RCC 7860 (cell line): Measurements from ENCODE around the gene STK32C.

Experiments used
- DNase-seq: peaks from one replicate; pipeline ENCODE4 v3.0.0-alpha.2; 2015; ENCODE audit warnings: low spot score
- FAIRE-seq: peaks from 2 replicates; lab custom pipeline; 2012; peaks lifted over from hg19 to GRCh38; lab: Jason Lieb, UNC

The STK32C gene

DNA sequence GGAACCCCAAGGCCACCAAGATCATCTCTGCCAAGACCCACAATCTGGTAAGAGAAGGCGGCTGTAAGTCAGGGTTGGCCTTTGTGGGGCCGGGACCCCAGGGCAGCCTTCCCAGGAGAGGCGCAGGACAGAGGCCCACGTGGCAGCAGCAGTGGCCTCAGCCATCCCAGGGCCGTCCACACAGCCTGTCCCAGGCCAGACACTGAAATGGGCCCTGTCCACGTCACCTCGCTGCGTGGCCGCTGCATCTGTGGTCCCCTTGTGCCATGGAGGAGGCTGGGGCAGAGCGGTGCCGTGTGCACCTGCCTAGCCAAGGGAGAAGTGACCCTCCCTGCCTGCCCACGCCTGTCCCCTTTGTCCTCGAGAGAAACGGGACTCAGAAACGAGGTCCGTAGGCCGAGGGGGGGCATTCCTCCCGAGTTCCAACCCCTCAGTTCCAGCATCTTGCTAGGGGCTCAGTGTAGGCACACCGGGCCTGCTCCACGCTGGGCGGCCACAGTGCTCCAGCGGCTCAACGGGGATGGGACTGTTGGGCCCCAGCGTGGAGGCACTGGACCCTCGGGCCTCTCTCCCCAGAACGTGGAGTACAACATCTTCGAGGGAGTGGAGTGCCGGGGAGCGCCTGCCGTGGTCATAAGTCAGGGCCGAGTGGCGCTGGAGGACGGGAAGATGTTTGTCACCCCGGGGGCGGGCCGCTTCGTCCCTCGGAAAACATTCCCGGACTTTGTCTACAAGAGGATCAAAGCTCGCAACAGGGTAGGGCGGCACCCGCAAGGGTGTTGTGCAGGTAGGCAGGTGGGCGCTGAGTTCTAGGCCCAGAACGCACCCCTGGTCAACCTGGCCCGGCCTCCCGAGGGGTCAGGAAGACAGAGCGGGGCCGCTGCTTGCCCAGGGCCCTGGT lies 105.4 kb downstream of the STK32C start:
- FAIRE-seq (no peak), DNase-seq (no peak)

DNA sequence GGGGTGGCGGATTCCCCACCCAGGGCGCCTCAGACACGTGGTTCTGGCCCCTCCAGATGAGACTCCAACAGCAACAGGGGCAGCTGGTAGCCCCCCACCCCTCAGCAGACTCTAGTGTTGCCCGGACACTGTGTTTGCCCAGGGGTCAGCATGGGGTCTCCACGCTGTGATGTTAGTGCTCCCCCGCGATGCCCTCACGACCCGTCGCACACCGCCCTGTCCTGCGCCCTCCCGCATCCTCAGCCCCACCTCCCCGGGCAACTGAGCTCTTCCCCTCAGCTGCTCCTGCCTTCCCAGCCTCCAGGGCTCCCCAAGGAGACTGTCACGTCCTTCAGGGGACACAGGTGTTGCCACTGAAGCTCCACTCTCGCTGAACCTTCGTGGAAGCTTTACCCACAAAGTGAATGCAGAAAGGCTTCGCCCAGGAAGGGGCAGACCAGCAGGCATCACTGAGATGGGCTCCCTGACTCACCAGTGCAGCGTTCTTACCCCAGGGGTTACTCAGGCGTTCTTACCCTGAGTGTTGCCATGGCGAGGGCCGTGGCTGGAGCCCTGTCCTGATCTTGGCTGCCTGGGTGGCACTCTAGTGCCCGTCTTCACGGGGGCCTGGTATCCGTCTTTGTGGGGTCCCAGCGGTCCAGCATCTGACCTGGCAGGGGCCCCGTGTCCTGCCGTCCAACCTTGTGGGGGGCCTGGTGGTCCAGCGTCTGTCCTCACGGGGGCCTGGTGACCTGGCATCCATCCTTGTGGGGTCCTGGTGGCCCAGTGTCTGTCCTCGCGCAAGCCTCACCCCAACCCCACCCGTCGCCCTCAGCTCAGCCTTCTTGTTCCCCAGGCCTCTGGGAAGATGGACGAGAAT lies 106.4 kb downstream of the STK32C start:
- DNase-seq (no peak), FAIRE-seq (no peak)

- no peak for DNase-seq
- FAIRE-seq, result no peak
These were observed 107.2 kb downstream of the STK32C start for GRCh38 chr10:132200344-132201110.

GRCh38 chr10:132199854-132200311 lies 107.9 kb downstream of the STK32C start:
- DNase-seq (no peak), FAIRE-seq (no peak)

DNA sequence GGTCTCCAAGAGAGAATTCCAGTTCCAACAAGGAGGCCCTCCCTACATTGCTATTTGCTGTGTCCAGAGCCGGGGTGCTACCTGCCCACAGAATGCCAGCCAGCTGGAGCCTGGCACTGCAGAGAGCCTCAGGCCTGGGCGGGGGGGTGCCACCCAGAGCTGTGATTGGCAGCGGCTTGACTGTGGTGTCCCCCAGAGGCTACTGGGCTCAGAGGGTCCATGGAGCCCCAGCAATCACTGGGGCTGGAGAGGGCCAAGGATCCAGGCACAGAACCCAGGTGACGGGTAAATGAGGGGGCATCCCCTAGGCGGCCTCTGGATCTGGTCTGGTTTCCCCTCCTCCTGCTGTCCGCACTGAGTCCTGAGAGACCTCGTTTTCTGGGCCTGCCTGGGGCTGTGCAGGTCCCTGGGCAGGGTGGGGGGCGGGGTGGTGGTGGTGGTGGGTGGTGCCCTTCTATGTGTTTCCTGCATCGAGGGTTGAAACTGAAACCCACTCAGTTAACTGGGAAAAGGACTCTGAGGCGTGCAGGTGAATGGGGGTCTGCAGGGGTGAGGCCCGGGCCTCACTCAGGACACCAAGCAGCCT lies 108.4 kb downstream of the STK32C start:
- DNase-seq (no peak), FAIRE-seq (no peak)

GRCh38 chr10:132198381-132199181 lies 109.2 kb downstream of the STK32C start:
- no peak for DNase-seq
- no peak for FAIRE-seq

- FAIRE-seq (no peak), DNase-seq (no peak)
These were observed 109.7 kb downstream of the STK32C start for GRCh38 chr10:132198068-132198370.

DNA sequence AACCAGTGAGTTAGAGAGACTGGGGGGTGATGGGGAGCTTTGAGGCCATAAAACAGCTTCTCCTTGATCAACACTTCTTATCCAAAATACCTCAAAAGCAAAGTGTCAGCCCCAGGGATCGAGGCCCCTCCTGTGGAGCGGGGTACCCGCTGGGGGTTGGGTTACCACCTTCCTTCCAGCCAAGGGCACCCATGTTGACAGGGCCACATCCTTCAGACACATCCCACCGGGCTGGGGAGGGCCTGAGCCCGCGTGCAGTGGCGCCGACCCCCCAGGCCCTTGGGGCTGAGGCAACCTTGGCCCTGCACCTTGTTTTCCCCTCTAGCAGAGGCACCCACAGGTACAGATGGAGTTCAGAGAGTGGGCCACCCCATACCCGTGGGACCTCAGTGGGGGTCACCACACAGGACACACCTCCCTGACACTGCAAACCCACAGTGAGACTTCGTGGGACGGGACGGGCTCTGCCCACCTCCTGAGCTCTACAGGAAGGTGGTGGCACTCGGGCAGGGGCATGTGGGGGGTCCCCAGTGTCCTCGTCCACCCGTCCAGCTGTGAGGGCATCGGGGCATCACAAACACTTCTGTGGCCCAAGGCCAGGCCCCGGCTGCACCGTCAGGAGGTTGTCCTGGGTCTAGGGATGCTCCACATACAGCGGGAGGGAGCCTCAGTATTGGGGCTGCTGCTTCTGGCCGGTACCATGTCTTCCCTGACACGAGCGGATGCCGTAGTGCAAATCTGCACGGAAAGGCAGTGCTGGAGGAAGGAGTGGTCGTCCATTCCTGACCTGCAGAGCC lies 110.3 kb downstream of the STK32C start:
- DNase-seq (no peak), FAIRE-seq (no peak)

- DNase-seq (no peak), FAIRE-seq (no peak)
These were observed 111.3 kb downstream of the STK32C start for GRCh38 chr10:132196178-132197113.

- no peak for DNase-seq
- FAIRE-seq, result no peak
These were observed 112.2 kb downstream of the STK32C start for GRCh38 chr10:132195366-132196075.

- DNase-seq, result no peak
- FAIRE-seq, result no peak
These were observed 113.0 kb downstream of the STK32C start for GRCh38 chr10:132194726-132195125.

GRCh38 chr10:132193907-132194552 lies 113.7 kb downstream of the STK32C start:
- DNase-seq, result no peak

DNA sequence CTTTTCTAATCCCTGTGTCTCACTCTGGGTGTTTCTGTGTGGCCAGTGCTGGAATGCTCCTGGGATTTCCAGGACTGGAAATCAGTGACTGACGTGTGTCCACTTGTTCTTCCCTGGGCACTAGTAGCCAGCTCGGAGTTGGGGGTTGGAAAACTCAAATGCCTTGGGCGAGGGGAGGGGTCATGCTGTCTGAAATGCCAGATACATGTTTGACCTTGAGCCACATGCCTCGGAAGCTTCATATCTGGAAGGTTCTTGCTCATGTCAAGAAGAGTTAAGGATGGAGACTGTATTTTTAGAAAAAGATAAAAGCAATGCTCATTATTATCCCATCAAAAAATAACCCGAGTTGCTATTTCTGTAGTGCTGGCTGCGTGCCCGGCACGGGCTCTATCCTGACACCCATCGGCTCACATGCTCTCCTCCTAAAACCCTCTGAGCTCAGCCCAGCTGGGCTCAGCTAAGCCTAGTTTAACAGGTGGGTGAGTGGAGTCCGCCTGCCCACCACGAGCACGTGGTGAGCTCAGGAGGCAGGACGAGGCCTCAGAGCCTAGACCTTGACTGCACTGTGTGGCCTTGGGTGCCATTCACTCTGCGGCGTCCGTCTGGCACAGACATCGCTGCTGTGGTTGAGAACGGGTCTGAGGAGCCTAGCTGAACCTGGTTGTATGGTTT lies 114.6 kb downstream of the STK32C start:
- FAIRE-seq (no peak), DNase-seq (no peak)

More at GRCh38 chr10:132193907-132194552, 113.7 kb downstream of the STK32C start:
- no peak for FAIRE-seq

GRCh38 chr10:132192076-132192975 lies 115.4 kb downstream of the STK32C start:
- no peak for FAIRE-seq
- DNase-seq, result no peak

DNA sequence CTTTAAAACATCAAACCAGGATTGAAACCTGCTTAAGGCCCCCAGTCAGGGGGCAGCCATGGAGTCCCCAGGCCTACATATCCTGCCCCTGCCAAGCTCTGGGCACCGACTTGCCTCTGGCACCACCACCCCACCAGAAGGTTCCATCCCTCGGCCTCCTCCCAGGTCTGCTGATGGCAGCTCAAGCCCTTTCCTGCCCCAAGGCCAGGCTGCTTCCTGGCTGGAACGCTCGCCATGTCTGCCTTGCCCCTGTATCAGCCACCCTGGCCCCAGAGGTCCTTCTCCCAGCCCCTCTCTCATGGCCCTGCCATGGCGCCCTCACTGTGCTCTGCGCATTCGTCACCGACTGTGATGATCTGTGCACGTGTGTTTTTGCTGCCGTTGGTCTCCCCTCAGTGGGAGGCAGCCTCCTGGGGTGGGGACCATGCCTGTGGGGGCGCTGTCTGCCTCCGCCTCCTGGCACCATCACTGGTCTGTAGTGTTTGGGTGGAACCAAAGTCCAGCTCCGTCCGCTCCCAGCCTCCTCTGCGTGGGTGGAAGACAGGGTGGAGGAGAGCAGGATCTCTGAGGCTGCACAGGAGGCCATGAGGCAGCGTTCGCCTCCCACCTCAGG lies 117.8 kb downstream of the STK32C start:
- FAIRE-seq (no peak), DNase-seq (no peak)
